ENCODE measurements around the gene SVOP.

SVOP gene

DNA sequence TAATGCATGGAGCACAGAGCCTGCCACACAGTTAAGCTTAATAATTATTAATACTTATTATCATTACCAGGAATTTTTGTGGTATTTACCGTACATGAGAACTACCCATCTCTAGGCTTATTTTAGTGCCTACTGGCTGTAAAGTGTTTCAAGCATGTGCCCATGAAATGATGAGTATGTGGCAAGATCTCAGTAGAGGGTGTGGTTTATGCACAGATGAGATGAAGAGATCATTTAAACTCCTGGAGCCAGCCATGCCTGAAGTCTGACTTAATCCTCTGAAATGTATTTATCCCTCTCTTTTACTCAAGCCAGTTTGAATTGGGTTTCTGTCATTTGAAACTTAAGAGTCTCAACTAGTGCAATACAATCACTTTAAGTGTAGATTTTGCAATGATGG, 80.7 kb downstream of the SVOP start:
- TF ChIP-seq GATA1 (IDR thresholded peaks at IDR 0.05; ENCODE audit: low read depth, low read length): no peak
- no peak for TF ChIP-seq POLR2A (IDR thresholded peaks at IDR 0.05; ENCODE audit: low read length)
- DNase-seq: peak in 1 of 2 experiments; percentile 3

DNA sequence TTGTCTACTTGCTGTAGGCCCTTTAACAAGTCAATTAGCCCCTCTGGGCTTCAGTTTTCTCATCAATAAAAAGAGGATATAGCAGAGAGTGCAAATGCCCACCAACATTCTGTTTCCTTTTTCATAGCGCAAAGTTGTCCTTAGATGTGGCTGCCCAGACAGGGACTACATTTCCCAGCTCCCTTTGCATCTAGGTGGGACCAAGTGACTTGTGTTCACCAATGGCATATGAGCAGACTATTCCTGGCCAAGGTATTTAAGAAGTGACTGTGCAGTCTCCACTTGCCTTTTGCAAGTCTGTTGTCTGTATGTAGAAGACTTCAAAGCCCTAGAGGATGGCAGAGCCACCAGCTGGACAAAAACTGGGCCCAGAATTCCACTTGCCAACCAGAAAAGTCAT, 81.3 kb downstream of the SVOP start:
- DNase-seq: peak; percentile 14 to 33
- TF ChIP-seq POLR2A (IDR thresholded peaks at IDR 0.05; ENCODE audit: low read length) (no peak), GATA1 (IDR thresholded peaks at IDR 0.05; ENCODE audit: low read depth, low read length) (no peak)

DNA sequence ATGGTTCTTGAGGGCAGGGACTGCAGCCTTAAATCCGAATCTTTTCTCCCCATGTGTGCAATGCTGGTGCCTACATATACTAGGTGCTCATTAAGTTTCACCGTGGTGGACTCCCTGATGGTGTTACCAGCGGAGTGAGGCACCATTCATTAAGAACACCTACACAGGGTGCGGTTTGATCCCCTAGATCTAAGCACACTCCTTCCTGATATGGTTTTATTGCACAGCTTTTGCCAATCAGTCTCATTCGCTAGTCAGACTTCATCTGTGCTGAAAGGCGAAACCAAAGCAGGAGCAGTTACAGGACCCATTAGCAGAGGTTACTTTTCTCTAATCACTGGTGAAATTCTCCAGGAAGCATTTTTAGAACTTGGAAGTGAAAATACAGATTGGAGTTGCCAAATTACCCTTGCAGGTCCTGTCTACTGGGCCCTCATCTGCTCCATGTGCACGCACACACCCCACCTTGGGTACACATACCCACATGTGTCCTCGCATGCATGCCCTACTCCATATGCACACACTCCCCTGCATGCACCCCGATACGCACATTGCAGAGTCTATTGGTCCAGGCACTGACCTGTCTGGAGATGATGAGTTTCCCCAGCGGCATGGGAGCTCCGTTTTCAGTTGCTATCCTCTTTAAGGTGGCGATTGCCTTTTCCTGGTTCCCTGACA, 82.5 kb downstream of the SVOP start:
- no peak for TF ChIP-seq GATA1 (IDR thresholded peaks at IDR 0.05; ENCODE audit: low read depth, low read length)
- no peak for TF ChIP-seq POLR2A (IDR thresholded peaks at IDR 0.05; ENCODE audit: low read length)
- DNase-seq: no peak

DNA sequence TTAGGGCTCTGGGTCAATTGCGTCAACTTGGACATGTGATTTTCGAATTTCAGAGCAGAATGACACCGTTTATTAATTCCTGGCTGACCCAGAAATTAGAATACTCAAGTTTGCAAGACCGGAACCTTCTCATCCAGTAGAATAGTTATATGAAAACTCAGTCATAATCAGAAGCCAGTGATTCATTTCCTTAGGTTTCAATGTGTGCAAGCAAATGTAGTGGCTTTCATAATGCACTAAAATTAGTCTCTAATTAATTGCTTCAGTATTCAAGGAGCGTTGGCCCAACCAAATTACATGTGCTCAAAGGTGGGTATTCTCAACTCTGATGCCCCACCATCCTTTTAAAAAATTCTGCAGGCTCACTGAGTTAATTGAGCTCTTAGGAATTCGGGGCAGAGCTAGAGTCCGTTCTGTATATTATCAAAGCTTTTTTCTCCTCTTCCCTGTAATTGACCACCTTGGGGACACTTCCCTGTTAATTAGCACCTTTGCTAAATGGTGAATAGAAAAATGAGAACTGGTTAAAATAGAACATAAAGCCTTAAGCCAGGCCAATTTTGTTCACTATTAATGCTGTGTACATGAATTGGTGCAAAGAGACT, 85.6 kb downstream of the SVOP start:
- no peak for DNase-seq
- TF ChIP-seq POLR2A (IDR thresholded peaks at IDR 0.05; ENCODE audit: low read length) (no peak), GATA1 (IDR thresholded peaks at IDR 0.05; ENCODE audit: low read depth, low read length) (no peak)

DNA sequence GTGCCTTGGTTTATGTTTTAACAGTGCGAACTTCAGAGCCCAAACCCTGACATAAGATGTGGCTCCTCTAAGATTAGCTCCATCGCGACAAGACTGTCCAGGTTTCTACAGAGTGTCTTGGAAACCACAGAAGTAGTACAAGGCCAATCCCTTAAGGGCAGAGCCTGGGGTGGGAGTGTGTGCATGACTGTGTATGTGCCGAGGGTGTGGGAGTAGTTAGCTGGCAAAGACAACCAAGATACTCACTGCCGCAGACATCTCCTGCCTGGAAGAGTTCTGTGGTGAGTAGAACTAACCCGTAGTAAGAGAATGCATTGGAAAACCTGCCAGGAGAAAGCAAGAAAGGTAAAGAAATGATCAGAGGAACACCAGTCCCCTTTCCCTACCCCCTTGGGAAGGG, 86.9 kb downstream of the SVOP start:
- no peak for DNase-seq
- TF ChIP-seq GATA1 (IDR thresholded peaks at IDR 0.05; ENCODE audit: low read depth, low read length) (no peak), POLR2A (IDR thresholded peaks at IDR 0.05; ENCODE audit: low read length) (no peak)

DNA sequence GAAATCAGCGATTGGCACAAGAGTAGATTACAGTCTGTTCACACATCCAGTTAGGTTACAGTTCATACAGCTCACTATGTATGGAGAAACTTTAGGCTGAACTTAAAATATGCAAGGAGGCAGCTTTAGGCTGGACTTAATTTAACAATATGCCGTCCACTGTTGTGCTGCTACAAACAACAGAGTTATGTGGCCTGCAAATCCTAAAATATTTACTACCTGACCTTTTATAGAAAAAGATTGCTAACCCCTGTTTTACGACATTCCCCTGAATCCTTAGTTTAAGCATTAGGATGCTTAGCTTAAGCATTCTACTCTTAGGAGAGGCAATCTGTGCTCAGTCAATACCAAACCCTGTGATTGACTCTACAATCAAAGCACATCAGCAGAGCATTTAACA, 90.1 kb downstream of the SVOP start:
- no peak for DNase-seq
- TF ChIP-seq GATA1 (IDR thresholded peaks at IDR 0.05; ENCODE audit: low read depth, low read length) (no peak), POLR2A (IDR thresholded peaks at IDR 0.05; ENCODE audit: low read length) (no peak)

DNA sequence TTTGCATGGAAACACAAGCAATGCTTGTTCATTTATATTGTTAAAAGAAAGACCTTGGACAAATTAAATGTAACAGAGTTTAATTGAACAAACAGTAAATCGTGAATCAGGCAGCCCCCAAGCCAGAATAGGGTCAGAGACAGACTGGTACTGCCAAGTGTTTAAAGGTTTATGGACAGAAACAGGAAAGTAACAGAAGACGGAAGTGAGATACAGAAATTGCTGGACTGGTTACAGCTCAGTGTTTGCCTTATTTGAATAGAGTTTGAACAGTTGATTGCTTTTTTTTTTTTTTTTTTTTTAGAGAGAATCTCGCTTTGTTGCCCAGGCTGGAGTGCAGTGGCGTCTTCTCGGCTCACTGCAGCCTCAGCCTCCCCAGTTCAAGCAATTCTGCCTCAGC, 90.7 kb downstream of the SVOP start:
- DNase-seq: no peak
- TF ChIP-seq GATA1 (IDR thresholded peaks at IDR 0.05; ENCODE audit: low read depth, low read length): no peak
- no peak for TF ChIP-seq POLR2A (IDR thresholded peaks at IDR 0.05; ENCODE audit: low read length)

DNA sequence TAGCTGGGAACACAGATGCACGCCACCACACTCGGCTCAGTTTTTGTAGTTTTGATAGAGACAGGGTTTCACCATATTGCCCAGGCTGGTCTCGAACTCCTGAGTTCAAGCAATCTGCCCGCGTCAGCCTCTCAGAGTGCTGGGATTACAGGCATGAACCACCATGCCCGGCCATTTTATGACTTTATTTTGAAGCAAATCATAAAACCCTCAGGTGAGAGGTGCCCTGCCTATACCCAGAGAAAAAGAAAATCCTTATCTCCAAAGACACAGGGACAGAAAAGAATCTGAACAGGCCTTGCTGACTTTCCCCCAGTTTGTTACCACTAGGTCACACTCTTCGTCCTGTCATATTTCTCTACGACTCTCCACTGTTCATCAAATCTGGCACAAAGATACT, 92.2 kb downstream of the SVOP start:
- DNase-seq: no peak
- TF ChIP-seq GATA1 (IDR thresholded peaks at IDR 0.05; ENCODE audit: low read depth, low read length) (no peak), POLR2A (IDR thresholded peaks at IDR 0.05; ENCODE audit: low read length) (no peak)

DNA sequence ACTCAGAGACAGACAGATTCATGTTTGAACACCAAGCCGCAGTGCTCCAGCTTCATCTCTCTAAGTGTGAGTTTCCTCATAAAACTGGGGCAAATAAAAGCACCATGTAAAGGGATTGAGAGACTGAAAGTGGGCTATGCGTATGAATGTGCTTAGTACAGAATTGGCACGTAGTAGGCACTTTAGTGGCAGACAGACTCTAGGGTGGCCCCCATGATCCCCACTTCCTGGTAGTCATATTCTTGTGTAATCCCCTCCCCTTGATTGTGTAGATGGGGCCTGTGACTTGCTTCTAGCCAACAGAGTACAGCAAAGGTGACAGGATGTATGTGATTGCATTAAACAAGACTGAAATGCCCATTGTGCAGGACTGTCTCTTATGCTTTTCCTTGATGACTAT, 98.0 kb downstream of the SVOP start:
- TF ChIP-seq GATA1 (IDR thresholded peaks at IDR 0.05; ENCODE audit: low read depth, low read length): no peak
- TF ChIP-seq POLR2A (IDR thresholded peaks at IDR 0.05; ENCODE audit: low read length): no peak
- DNase-seq: no peak

DNA sequence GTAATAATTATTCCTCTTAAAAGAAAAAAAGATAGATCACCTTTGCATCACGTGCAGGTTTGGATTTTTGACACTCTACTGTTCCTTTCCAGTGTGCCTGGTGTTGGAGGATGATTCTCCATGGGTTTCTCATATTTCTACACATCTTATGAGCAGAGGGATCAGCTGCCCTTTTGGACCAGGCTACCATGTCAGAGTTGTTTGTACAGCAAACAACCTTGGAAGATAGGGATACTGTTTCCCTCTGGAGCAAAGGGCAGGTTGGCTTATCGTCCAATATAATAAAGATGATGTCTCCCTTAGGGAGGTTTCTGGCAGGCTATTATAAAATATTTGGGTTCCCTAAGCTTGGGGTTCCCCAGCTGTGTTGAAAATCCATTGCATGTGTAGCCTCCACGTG, 98.9 kb downstream of the SVOP start:
- DNase-seq: no peak
- TF ChIP-seq POLR2A (IDR thresholded peaks at IDR 0.05; ENCODE audit: low read length): no peak
- no peak for TF ChIP-seq GATA1 (IDR thresholded peaks at IDR 0.05; ENCODE audit: low read depth, low read length)

DNA sequence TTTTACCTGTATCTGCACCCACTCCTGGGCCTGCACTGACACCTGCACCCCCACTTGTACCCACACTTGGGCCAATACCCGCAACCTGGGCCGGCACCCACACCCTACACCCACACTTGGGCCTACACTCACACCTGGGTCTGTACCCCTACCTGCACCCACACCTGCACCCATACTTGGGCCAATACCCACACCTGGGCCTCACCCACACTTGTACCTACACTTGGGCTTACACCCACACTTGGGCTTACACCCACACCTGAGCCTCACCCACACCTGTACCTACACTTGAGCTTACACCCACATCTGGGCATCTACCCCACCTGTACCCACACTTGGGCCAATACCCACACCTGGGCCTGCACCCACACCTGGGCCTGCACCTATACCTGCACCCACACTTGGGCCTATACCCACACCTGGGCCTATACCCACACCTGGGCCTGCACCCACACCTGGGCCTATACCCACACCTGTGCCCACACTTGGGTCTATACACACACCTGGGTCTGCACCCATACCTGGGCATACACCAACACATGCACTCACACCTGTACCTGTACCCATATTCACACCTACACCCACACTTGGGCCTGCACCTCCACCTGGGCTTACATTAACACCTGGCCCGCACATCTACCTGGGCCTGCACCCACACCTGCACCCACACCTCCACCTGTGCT, 101.8 kb downstream of the SVOP start:
- TF ChIP-seq POLR2A (IDR thresholded peaks at IDR 0.05; ENCODE audit: low read length): no peak
- DNase-seq: no peak

DNA sequence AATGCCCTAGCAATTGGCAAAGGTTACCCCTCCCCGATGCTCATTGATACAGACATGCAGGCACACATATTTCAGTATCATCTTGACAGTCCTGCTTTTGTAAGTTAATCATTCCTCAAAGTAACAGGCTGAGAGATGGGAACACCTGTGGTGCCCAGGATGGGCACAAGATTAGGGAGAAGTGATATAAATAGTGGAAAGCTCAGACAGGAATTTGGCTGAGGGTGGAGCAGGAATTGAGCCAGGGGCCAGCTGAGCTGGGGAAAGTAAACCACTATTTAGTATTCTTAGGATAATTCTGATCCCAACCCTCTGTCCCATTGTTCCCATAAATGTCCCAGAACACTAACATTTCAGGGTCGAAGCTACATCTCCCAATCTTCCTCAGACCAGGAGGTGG, 102.7 kb downstream of the SVOP start:
- DNase-seq: no peak
- TF ChIP-seq GATA1 (IDR thresholded peaks at IDR 0.05; ENCODE audit: low read depth, low read length) (no peak), POLR2A (IDR thresholded peaks at IDR 0.05; ENCODE audit: low read length) (no peak)

DNA sequence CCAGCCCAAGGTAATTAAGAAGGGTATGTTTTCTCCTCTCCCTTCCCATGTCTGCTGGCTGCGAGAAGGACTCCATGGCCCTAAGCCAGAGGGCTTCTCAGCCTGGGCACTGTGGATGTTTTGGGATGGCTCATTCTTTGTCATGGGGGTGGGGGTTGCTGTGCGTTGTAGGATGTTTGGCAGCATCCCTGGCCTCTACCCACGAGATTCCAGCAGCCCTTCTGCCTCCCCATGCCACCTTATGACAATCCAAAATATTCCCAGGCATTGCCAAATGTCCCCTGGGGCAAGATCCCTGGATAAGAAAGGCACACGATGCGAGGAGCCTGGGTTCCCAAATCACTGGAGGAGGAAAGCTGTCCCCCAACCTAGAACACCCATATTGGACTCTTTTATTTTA, 104.5 kb downstream of the SVOP start:
- no peak for TF ChIP-seq POLR2A (IDR thresholded peaks at IDR 0.05; ENCODE audit: low read length)
- no peak for TF ChIP-seq GATA1 (IDR thresholded peaks at IDR 0.05; ENCODE audit: low read depth, low read length)
- DNase-seq: no peak

DNA sequence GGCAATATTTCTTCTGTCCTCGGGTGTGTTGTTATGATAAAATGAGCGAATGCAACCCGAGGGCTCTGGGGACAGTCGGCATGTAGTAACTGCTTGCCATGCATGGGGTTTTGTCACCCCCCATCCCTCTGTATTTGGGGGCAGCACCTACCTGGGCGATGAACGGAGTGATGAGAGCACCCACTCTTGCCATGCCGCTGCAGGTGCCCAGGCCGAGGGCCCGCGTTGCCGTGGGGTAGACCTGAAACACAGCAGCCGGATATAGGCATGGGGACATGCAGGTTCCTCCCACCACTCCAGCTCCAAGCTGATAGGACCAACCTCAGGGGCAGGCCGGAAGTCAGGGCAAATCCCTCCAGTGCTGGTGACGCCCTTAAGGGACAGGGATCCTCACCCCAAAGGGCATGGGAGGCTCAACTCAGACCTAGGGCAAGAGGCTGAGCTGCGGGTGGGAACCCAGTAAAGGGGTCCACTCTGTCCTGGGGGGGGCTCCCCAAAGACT, 105.2 kb downstream of the SVOP start:
- DNase-seq: no peak
- TF ChIP-seq POLR2A (IDR thresholded peaks at IDR 0.05; ENCODE audit: low read length): no peak

DNA sequence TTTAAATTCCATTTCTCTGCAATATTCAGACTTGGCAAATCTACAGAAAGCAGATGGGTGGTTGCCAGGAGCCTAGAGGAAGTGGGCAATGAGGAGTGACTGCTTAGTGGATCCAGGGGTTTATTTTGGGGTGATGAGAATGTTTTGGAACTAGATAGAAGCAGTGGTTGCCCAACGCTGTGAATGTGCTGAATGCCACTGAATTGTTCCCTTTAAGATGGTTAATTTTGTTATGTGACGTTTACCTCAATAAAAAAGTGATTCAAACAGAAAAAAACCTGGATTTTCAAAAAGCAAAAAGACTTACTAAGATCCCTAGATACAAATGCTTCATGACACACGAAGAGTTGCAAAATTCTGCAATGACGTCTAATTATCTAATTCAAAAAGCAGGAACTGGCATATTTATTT, 106.7 kb downstream of the SVOP start:
- no peak for TF ChIP-seq GATA1 (IDR thresholded peaks at IDR 0.05; ENCODE audit: low read depth, low read length)
- no peak for TF ChIP-seq POLR2A (IDR thresholded peaks at IDR 0.05; ENCODE audit: low read length)
- DNase-seq: no peak
